Neutrophil (primary cell): ENCODE data around the gene C1orf232.

ENCODE experiments used
- H3K27ac ChIP-seq: fragments of 200-600 bp; sonication (generic); 2 replicates; pipeline ENCODE4 v1.5.1; 2016; ENCODE audit warnings: mild to moderate bottlenecking, moderate library complexity
- H3K27me3 ChIP-seq: fragments of 200-600 bp; sonication (generic); 2 replicates; pipeline ENCODE4 v1.6.0; 2016; ENCODE audit warnings: mild to moderate bottlenecking
- H3K36me3 ChIP-seq: fragments of 200-600 bp; sonication (generic); 2 replicates; pipeline ENCODE4 v1.5.1; 2017
- H3K4me1 ChIP-seq, 2 experiments: fragments of 200-600 bp in 1 of 2; sonication (generic) in 1 of 2; 1 replicate in 1 of 2; 2 replicates in 1 of 2; pipeline versions ENCODE4 v1.5.1 to v1.6.1; 2013 to 2016; ENCODE audit warnings: low read depth in 1 of 2, low read length in 1 of 2, mild to moderate bottlenecking in 1 of 2, moderate library complexity in 1 of 2; ENCODE audit not compliant: control insufficient read depth in 1 of 2, insufficient read depth in 1 of 2
- H3K4me3 ChIP-seq, 2 experiments: fragments of 200-600 bp in 1 of 2; sonication (generic) in 1 of 2; 1 replicate in 1 of 2; 2 replicates in 1 of 2; pipeline ENCODE4 v1.5.1; 2013 to 2016; ENCODE audit warnings: low read depth in 1 of 2, low read length in 1 of 2, mild to moderate bottlenecking in 1 of 2, moderate library complexity in 1 of 2
- H3K9me3 ChIP-seq: fragments of 200-600 bp; sonication (generic); 2 replicates; pipeline ENCODE4 v1.5.1; 2016
- CTCF ChIP-seq: fragments of 200-600 bp; sonication (generic); IDR thresholded peaks from 2 replicates; pipeline ENCODE4 v1.5.1; 2016; ENCODE audit warnings: antibody characterized with exemption

Gene C1orf232

GRCh38 chr1:26159743-26160039 lies 9.1 kb downstream of the C1orf232 start:
- no peak overlapping the region for H3K27ac ChIP-seq
- H3K4me1 ChIP-seq = peaks cover 11 to 25% of the 10 kb centered on the region in 2 experiments
- no peak for TF ChIP-seq CTCF
- peaks cover 99% of the 10 kb centered on the region for H3K27me3 ChIP-seq
- no peak overlapping the region for H3K4me3 ChIP-seq
- H3K9me3 ChIP-seq = no peaks in the 10 kb centered on the region
- H3K36me3 ChIP-seq = no peaks in the 10 kb centered on the region

GRCh38 chr1:26158908-26159742 lies 9.6 kb downstream of the C1orf232 start, which contains the start of gene FAM110D:
Gene FAM110D (plus strand): TSS chr1:26159079. CDS start chr1:26161292, 2,213 bp downstream.
- no peaks in the 10 kb centered on the region for H3K36me3 ChIP-seq
- no peak within 1 kb of the TSS for H3K27ac ChIP-seq
- no peaks in the 10 kb centered on the region for H3K9me3 ChIP-seq
- TF ChIP-seq CTCF = no peak
- peaks cover 11 to 24% of the 10 kb centered on the region in 2 experiments for H3K4me1 ChIP-seq
- peaks cover 99% of the 10 kb centered on the region for H3K27me3 ChIP-seq
- no peak within 1 kb of the TSS for H3K4me3 ChIP-seq

DNA sequence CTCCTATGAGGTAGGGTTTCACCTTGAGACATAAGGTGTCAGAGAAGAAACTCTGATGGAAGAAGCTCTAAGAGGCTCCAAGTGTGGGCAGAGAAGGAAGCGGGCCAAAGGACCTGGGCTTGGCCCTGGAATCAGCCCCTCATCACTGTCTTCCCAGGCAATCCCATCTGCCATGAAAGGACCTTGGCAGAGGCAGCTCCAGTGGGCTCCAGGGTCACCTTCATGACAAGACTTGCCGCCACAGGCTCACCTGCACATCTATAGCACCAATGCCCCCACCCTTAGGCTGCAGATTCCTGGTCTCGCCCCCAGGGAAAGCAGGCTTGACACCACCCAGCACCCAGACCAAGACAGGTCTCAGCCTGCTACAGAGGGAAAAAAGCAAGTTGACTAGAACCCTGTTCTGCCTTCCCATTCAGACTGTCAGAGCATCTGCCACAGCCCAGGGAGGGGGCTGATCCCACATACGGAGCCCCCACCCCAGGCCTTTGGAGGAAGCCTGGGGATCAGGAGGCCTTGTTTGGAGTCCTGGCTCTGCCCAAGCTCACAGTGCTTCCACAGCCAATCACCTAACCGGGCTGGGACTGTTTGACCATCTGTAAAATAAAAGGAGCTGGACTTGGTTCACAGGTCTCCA lies 10.4 kb downstream of the C1orf232 start:
- Histone ChIP-seq H3K36me3 (no peaks in the 10 kb centered on the region), H3K27me3 (peaks cover 96% of the 10 kb centered on the region), H3K4me3 (no peak overlapping the region), H3K9me3 (no peaks in the 10 kb centered on the region), H3K27ac (no peak overlapping the region), H3K4me1 (peaks cover 13 to 26% of the 10 kb centered on the region in 2 experiments)
- TF ChIP-seq CTCF = no peak

DNA sequence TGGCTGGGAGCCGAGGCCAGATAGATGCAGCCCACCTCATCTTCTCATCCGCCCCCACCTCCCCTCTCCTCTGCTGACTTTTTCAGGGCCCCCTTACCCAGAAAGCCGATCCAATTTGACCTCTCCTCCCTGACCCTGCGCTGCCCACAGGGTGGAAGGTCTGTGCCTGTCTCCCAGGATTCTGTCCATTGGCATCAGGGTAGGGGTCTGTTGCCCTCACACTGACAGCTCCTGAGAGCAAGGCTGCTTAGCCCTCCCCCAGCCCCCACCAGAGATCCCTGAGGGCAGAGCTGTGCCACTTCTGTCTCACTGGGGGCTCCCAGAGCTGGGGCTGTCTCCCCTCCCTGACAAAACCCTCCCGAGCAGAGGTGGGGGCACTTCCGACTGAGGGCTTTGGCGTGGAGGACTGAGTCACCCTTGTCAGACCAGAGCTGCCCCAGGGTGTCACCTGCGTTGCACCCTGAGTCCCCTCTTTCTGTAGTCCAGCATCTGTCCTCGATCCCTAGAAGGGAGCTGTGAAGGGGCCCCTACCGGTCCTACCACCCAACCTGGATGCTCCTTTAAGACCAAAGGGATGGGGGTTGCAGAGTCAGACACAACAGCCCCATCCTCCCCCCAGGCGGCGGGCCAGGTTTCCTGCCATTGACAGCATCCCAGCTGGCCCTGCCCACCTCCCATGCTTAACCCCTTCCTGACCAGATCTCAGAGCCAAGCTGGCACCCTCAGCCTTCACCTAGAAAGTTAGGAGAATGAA lies 12.3 kb downstream of the C1orf232 start:
- H3K27me3 ChIP-seq = peaks cover 79% of the 10 kb centered on the region
- no peak for TF ChIP-seq CTCF
- peaks cover 17 to 31% of the 10 kb centered on the region in 2 experiments for H3K4me1 ChIP-seq
- no peak overlapping the region for H3K4me3 ChIP-seq
- no peaks in the 10 kb centered on the region for H3K9me3 ChIP-seq
- H3K36me3 ChIP-seq = no peaks in the 10 kb centered on the region
- no peak overlapping the region for H3K27ac ChIP-seq

DNA sequence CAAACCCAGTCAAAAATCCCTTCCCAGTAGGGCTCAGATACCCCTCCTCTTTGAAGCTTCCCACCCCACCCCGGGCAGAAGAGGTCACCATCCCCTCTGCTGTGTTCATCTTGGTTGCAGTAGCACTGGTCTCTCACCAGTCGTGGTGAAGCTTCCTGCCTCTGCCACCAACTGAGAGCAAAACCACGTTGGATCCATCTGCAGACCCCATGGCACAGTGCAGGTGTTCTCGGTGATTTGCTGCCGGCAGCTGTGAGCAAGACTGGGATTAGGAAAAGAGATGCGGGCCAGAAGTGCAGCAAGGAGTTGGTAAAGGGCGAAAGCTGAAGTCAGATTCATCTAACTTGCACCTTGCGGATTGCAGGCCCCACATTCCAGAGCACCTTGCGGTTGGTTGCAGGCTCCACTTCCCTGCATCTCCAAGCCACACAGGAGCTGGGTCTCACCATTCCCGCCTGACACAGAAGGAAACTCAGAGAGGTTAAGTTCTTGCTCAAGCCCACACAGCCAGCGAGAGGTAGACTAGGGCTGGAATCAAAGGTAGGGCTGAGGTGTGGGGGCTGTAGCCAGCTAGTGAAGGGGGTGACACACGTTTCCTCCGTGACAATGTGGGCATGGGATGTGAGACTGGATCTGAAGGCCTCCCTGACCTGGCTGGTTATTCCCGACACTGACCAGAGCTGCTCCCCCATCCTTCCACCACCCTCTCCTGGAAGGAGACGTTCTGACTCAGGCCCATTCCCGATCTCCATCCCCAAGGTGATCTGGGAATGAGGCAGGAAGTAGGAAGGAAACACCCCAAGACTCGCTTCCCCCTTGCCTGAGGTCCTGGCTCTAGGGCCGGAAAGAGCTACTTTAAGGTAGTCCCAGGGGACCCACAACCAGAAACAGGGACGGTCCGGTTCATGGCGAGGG lies 13.1 kb downstream of the C1orf232 start:
- H3K27me3 ChIP-seq = peaks cover 70% of the 10 kb centered on the region

More for the DNA sequence above, 13.1 kb downstream of the C1orf232 start:
- Histone ChIP-seq H3K9me3 (no peaks in the 10 kb centered on the region), H3K27ac (no peak overlapping the region), H3K4me1 (peaks cover 15 to 27% of the 10 kb centered on the region in 2 experiments), H3K4me3 (no peak overlapping the region), H3K36me3 (no peaks in the 10 kb centered on the region)
- TF ChIP-seq CTCF = no peak
